HG02981 (cell line): ENCODE data around the gene ARHGAP10.

Experiments
- ATAC-seq: cut with Tn5 transposase; IDR thresholded peaks from one replicate; pipeline ENCODE4 v1.9.1; 2021; ENCODE audit warnings: mild to moderate bottlenecking, moderate library complexity; ENCODE audit not compliant: unreplicated experiment

The ARHGAP10 gene

DNA sequence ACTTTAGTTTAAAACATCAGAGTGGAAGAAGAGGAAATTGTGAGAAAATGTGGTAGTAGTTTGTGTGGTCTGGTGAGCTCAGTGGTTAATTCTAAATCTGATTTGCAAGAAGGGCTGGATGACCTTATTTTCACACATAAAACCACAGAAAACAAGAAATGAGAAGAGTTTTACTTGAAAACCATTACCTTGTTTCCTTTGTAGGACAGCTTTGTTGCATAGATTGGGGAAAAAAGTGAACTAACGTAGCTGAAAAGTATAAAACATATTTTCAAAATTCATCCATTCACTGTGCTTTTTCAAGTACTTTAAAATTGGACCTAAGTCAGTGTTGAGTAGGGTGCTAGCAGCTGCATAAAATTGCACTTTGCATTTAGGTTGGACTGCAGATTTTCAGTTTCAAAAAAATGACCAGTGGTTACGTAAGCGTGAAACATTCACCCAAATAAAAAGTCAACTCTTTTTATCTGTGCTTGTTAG lies 211.3 kb downstream of the ARHGAP10 start:
- ATAC-seq: peak; percentile 90

GRCh38 chr4:147944249-147944648 lies 212.4 kb downstream of the ARHGAP10 start:
- ATAC-seq: peak; percentile 29

DNA sequence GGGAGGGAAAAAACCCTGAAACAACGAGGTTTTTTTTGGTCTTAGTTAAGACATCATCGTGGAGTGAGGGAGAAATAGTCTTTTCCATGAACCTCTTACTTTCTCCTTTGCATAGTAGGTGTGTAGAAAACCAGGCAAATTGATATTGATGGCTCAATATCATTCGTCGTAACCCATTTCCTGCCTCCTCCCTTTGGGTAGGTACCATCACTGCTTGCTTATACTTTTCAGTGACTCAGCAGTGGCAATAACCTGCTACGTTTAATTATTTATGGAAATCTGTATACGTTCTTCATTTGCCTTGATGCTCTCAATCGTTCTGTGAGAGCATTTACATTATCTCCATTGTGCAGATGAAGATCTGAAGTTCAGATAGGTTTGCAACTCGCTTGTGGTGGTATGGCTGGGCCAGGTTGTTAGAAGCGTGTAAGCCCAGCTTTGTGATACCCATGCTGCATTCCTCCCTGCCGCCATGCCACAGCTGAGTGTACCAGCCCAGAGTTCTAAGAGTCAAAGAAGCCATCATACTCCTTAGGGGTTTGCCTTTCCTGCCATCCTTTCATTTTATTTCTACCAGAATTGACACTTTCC lies 212.9 kb downstream of the ARHGAP10 start:
- ATAC-seq: no peak

GRCh38 chr4:147948336-147948735 lies 216.4 kb downstream of the ARHGAP10 start:
- no peak for ATAC-seq

GRCh38 chr4:147950261-147950660 lies 218.4 kb downstream of the ARHGAP10 start:
- no peak for ATAC-seq

DNA sequence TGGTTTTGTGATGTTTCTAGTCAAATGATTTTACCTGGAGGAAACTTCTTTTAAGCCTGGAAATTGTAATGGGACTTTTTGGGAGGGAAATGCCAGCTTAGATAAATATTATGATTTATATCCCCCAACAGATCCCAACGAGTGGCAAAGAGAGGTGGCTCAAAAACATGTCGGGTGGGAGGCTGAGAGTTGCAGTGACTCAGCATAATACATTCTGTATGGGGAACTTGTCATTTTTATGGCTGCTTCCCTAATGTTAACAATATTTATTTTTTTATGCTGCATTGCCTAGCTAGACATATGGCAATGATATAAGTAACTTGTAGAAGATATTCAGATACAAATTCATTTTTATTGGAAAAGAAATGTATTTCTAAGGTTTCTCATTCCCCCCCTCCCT lies 219.0 kb downstream of the ARHGAP10 start:
- no peak for ATAC-seq

DNA sequence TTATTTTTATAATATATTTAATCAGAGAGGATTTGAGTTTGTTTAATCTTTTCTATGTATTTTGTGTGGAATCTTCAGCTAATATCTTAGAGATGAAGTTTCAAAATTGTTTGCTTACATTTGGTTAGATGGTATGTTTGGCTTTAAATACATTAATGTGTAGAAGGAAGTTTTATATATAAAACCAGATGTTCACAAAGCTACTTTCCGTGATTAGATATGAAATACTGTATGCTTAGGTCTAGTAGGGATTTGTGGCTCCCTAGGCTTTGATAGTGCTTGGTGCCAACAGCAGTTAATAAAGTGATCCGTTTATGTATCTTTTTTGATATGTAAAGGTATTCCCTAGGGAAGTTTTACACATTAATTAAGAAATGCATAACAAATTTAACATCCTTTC lies 223.0 kb downstream of the ARHGAP10 start:
- ATAC-seq: no peak

DNA sequence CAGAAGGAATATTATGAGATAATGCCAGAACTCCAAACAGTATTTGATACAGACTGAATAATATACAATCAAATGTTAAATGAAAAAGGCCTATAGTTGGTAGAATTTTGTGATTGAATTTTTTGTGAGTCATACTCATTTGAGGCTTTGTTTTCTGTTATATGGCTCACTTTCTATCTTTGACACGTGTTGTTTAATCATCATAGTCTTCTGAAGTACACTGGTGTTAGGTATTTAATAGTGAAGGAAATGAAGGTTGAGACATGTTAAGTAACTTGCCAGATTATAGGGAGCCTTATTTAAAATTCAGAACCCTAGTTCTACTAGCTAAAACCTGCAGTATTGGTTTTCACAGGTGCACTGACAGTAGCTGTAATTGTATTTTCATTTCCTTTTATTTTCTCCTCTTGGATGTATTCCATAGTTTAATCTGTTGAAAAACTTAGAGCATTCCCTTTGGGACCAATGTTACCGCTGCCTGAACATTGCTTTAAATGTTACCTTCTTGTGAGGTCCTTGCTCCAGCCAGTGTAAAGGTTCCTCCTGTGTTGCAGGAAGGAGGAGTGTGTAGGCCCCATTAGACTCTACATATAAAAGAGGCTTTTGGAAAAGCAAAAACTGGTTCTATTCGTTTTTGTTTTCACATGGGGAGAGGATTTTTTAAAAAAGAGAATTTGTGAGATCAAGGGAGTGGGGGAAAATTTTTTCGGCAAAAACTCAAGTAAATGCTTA lies 224.1 kb downstream of the ARHGAP10 start:
- ATAC-seq: no peak

DNA sequence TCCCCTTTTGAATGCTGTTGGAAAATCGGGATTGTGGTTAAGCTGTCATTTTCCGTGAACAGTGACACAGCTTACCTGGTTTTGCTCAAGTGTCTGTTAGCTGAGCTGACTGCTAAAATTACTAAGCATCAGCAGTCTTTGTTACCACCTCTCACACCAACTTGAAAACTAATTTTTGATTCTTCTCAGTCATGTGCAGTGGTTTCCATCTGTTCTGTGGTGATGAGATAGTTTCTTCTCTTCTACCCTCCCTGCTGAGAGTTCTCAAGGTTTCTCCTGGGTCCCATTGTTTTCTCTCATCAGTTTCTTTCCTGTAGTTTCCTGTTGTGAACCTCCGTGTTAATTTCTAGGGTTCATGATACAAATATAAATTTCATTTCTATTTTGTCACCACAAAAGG lies 225.6 kb downstream of the ARHGAP10 start:
- no peak for ATAC-seq

GRCh38 chr4:147958057-147958456 lies 226.2 kb downstream of the ARHGAP10 start:
- ATAC-seq: no peak

DNA sequence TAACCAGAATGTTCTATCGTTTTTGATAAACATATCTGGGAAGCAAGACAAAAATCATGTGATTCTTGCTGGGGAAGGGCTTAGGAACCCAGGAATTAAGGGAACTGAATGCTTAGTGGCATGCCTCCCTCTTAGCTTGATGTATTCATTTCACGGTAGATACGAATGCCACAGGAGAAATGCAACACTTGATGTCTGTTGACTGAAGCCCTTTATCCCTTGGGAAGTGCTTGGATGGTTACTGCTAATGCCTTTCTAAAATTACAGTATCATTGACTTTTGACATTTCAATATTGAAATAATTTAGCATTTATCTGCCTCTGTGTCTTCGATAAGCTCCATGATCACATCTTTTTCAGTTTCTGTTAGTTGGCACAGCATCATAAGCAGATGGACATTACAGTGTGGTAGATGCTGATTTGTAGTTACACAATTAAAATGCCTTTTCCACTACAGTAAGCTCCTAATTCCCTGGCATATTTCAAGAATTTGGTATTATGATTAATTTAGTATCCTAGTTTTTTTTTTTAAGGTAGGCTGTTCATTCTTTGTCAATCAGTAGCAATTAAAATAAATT lies 226.7 kb downstream of the ARHGAP10 start:
- ATAC-seq: no peak

GRCh38 chr4:147960971-147961370 lies 229.1 kb downstream of the ARHGAP10 start:
- ATAC-seq: peak; percentile 93

GRCh38 chr4:147963839-147964238 lies 232.0 kb downstream of the ARHGAP10 start:
- ATAC-seq: no peak

GRCh38 chr4:147964266-147964880 lies 232.5 kb downstream of the ARHGAP10 start:
- ATAC-seq: no peak

DNA sequence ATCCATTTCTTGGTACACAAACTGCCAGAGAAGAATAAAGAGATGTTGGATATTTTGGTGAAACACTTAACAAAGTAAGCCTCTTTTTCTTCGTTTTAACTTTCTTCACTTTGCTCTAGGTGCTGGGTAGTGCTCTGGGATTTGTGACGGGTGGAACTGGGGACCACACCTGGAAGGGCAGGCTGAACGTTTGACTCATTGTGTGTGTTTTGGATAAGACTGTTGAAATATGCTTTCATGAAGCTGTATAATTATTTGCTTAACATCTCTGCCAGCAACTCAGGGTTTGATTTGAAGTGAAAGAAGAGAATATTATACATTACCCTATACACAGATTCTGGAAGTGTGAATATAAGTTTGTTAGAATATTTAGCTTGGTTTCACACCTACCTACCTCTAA lies 233.2 kb downstream of the ARHGAP10 start:
- no peak for ATAC-seq

- no peak for ATAC-seq
These were observed 234.0 kb downstream of the ARHGAP10 start for GRCh38 chr4:147965873-147966272.

GRCh38 chr4:147968641-147969040 lies 236.8 kb downstream of the ARHGAP10 start:
- no peak for ATAC-seq

DNA sequence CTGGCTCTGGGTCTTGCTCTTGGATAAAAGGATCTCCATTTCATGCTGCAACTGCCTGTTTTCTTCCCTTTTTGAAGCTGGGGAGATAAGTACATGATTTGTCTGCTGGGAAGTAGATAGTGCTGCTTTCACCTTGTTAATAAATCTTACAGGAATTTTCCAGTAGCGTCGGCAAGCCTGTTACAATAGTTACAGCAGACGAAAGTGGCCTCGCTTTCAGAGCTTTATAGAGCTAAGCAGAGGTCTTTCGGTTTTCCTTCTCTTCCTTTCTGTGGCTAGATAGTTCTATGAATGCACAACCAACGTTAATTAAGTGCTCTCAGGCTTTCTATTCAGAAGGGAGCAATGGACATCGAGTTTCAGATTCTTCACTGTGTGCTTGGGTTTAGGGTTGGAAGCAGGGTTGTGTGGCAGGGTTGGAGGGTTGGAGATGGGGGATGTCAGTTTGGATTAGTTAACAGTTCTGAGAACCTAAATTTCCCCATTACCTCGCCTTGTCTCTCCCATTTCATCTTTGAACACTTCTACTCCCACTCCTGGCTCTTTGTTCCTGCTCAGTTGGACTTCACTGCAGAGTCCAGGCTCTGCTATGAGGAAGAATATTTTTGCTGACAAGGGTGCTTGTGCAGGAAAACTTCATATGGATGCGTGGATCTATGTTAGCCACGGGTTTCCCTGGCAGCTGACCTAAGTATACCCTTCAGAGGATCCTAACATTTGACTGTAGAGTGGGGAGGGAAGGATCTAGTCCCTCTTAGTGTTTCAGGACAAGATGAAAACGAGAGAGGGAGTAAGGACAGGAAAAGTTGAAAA lies 237.9 kb downstream of the ARHGAP10 start:
- no peak for ATAC-seq

DNA sequence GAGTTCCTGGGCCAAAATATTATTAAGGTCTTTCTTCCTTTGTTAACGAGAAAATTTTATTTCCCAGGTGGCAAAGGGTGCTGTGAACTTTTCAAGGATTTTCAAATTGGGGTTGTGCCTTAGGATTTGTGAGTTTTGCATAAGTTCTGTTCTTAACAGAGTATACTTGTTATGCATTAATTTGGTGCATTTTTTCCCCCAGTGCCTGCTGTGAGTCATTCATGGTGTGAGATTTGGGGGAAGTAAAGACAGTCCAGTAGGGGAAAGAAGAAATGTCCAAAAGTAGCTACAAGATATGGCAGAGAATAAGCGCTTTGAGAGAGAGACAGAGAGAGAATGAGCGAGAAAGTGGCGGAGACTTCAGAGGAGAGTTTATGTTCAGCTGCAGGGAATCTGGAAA lies 239.2 kb downstream of the ARHGAP10 start:
- no peak for ATAC-seq

- ATAC-seq: no peak
These were observed 243.4 kb downstream of the ARHGAP10 start for GRCh38 chr4:147975325-147975724.
